T-helper 9 cell (primary cell): ENCODE results near the gene CDH26.

Source experiments
- DNase-seq: peaks from one replicate; pipeline ENCODE4 v3.0.0-alpha.2; 2020

CDH26 gene

DNA sequence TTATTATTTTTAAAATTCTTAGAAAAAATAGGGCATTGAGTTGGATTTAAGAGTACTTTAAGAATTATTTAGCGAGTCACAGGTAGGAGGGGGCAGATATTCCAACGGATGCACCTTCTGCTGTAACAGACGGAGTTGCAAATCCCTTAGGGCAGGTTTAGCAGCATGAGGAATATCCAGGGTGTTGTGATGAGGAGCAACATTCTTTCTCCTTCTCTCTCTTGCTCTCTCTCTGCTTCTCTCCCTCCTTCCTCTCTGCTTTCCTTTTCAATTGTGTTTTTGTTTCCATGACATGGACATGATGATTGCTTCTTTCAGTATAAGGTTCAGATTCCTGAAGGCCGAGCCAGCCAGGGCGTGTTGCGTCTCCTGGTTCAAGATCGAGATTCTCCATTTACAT lies 28.9 kb downstream of the CDH26 start:
- DNase-seq: no peak

- no peak for DNase-seq
Observed at GRCh38 chr20:59988141-59988540, 29.9 kb downstream of the CDH26 start.

DNA sequence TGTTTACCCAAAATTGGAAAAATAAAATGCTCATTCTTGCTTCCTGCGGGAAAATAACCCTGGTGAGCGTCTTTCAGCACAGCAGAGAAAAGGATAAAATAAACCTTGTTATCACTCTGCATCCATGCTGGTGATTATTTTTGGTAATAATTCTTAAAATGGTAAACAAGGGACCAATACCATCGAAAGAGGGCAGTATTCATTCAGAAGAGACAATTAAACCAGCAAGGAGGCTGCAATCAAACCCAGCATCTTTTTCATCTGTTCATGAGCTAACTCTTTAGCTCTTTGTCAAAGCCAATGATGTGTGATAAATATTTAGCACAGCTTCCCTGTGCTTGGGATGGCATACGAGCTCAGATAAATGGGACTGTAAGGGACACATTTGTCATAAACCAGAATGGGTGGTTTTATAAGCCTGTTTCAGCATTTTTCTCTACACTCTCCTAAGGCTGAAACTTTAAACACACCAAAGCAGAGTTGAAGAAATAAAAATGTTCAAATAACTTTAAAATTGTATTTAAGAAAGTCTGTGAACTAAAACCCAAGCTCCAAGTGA lies 34.4 kb downstream of the CDH26 start:
- no peak for DNase-seq

DNA sequence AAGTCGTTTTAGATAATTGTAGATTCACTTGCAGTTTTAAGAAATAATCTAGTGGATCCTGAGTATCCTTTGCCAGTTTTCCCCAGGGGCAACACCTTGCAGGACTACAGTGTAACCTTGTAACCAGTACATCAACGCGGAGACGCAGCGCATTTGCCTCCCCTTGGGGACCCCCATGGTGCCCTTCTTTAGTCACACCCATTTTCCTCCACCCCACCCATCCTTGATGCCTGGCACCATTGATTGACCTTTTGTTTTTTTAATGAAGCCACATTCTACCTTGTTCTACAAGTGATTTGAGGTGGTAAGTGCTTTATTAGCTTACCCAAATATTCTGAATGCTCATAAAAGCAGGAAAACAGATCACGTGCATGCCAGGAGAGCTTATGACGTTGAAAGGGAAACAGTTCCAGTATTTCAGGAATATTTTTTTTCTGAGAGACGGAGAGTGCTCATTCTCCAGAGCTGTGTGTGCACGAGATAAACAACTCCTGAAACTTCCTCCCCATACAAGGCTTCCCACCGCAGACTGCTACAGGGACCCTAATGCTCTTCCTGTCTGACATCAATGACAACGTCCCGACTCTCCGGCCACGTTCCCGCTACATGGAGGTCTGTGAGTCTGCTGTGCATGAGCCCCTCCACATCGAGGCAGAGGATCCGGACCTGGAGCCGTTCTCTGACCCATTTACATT lies 35.7 kb downstream of the CDH26 start:
- no peak for DNase-seq

DNA sequence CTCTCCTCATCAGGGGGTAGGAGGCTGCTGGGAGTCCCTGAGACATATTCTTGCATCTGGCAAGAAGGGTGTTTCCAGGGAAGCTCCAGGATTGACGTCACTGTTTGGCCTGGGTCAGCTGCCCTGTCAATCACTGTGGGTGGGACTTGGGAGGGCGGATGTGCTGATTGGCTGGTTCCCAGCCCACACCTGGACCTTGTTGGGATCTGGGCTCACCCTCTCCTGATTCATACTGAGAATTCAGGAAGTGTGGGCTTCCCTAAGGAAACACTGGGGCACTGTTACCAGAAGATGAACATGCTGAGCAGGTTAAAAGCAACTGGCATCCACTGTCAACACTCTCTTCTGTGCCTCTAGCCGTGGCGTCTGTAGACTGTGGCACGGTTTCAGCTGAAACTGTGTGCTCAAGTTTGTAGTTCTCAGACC lies 36.5 kb downstream of the CDH26 start:
- DNase-seq: no peak

- no peak for DNase-seq
Observed at GRCh38 chr20:59996108-59996507, 37.9 kb downstream of the CDH26 start.

DNA sequence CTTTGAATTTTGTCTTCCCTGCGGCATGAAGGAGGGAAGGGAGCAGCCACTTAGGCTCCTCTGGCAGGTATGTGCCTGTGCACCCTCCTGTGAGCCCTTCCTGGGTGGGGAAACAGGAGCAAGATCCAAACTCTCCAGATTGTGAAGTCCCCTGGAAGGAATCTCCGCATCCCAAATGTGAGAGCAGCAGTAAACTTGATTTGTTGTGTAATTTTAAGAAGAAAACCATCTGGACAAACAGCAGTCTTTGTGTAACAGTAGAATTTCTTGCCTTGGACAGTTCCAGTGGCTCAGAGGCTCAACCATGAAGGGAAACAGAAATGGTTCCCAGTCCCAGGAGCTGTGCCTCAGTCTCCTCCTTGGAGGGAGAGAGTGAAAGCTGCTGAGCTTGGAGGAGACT lies 39.7 kb downstream of the CDH26 start:
- DNase-seq: no peak

DNA sequence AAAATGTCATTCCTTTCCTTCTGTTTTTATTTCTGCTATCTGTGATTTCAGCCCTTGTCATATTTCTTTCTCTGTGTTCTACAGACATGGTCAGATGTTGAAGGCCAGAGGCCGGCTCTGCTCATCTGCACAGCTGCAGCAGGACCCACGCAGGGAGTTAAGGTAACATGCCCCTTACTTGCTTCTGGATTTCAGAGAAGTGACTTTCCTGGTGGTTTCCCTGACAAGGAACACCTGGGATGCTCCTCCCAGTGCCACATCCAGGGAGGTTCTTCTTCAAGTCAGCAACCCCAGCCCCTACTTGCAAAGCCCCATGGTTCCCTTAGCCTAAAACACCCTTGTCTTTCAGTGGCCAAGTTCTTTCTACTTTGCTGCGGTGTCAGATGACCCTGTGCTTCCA lies 41.3 kb downstream of the CDH26 start:
- no peak for DNase-seq

DNA sequence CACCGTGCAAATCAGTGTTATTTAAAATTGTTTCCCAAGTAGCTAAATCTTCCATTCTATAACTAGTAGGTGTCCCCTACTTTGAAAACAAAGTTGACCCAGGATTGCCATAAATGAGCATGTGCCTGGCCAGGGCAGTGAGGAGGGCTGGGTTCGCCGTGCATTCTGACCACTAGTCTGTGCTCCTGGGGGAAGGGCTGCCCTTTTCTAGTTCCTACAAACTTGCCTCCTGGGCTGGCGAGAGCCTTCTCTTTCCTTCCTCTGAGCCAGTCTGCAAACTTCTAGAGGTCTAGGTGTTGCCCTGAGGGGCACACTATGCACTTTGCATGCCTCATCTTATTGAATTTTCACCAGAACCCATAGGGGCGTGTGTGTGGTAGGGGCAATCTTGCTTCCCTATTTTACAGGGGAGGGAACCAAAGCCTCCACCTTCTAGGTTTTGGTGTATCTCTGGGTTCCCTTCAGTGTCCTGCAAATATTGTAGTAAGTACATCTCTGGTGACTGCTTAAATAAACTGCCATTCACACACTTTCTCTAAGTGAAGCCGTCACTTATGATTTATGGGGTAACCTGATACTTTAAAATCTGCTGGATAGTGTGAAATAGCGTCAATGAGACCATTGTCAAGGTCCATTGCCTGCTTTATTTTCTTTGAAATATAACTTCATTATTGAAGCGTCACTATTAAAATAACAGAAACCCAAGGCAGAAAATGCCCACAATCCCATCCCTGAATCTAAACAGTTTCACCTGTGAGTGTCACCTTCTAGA lies 42.2 kb downstream of the CDH26 start:
- no peak for DNase-seq

GRCh38 chr20:60001108-60001507 lies 42.9 kb downstream of the CDH26 start:
- no peak for DNase-seq

- no peak for DNase-seq
Observed at GRCh38 chr20:60003776-60004175, 45.6 kb downstream of the CDH26 start.

- DNase-seq: no peak
Observed at GRCh38 chr20:60006261-60006660, 48.0 kb downstream of the CDH26 start.

DNA sequence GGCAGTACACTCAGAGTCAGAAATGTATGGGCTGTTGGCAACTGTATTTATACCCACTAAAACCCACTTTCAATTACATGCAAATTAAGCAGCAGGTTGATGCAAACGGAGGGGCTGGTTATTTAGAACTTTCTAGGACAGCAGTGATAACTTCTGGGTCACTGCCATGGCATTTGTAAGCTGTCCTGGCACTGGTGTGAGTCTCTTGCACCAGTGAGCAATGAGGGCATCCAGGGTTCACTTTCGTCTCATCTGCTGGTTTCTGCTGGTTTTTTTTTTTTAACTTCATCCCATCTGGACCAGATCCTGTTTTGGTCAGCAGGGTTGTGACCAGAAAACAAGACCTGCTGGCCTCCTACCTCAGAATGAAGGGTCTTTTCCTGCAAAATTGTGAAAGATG lies 49.2 kb downstream of the CDH26 start:
- no peak for DNase-seq

GRCh38 chr20:60008130-60008808 lies 50.0 kb downstream of the CDH26 start:
- DNase-seq: no peak

GRCh38 chr20:60009318-60009717 lies 51.1 kb downstream of the CDH26 start:
- DNase-seq: no peak

DNA sequence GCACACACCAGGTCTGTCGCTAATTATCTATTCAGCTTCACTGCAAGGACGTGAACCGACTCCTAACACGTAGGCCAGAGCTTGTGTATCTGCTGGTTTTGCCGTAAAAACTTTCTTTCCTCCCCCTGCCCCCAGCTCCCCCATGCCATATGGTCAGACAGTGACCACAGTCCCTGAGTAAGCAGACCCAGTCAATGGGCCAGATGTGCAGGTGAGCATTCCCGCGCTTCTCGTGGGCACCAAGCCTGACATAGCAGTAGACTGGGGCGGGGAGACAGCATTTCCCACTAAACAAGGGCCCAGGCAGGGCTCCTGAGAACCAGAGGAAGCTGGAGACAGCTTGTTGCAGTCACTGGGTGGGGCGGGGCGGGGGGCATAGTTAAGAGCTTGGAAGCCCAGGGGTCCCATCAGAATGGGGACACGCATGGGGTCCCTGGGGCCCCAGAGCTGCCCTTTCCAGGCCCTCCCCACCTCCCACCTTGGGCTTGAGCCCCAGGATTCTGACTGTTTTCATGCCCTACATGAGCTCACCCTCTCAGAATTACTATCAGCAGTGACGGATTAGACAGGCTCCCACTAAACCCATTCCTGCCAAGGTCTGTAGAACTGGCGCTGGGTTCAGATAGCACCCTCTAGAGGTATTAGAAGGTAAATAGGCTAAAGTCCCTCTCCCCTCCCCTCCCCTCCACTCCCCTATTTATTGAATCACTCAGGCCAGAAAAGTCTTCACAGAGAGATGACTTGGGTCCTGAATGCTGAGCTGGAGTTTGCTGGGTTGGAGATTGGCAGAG lies 51.8 kb downstream of the CDH26 start:
- no peak for DNase-seq

- no peak for DNase-seq
Observed at GRCh38 chr20:60010689-60011458, 52.7 kb downstream of the CDH26 start.

DNA sequence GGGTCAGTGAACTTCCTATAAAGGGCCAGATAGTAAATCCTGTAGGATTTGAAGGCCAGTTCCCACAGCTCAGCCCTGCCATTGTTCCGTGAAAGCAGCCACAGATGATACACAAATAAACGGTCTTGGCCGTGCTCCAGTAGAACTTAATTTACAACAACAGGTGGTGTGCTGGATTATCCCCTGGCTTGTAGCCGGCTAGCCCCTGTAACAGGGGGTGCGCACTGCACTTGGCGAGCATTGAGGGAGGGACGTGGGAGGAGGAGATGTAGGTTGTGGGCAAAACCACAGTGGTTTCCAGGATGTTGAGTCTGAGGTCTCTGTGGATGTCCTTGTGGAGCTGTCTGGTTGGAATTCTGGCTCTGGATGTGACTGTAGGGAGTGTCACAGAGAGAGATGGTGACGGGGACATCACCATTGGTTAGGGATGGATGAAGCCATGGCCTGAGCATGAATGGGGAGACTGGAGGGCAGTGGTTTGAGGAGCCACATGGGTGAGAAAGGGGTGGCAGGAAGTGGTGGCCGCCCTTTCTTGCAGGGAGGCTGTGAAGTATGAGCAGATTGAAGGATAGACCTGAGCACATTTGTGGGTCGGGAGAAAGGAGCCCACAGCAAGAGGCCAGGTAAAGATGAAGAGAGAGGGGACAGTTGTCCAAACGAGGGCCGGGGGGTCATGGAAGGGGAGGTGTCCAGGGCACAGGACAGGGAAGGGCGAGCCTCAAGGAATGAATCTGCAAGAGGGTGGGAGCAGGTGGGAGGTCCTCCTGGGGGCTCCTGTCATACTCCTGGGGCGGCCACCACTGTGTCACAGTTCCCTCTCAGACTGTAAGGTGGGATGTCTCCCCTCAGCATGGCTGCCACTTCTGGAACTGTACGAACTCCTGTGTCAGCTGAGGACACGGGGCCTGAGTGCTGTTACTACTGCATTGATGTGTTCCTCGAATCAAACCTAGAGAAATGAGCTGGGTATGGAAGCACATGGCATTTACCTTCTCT lies 53.6 kb downstream of the CDH26 start:
- DNase-seq: no peak

DNA sequence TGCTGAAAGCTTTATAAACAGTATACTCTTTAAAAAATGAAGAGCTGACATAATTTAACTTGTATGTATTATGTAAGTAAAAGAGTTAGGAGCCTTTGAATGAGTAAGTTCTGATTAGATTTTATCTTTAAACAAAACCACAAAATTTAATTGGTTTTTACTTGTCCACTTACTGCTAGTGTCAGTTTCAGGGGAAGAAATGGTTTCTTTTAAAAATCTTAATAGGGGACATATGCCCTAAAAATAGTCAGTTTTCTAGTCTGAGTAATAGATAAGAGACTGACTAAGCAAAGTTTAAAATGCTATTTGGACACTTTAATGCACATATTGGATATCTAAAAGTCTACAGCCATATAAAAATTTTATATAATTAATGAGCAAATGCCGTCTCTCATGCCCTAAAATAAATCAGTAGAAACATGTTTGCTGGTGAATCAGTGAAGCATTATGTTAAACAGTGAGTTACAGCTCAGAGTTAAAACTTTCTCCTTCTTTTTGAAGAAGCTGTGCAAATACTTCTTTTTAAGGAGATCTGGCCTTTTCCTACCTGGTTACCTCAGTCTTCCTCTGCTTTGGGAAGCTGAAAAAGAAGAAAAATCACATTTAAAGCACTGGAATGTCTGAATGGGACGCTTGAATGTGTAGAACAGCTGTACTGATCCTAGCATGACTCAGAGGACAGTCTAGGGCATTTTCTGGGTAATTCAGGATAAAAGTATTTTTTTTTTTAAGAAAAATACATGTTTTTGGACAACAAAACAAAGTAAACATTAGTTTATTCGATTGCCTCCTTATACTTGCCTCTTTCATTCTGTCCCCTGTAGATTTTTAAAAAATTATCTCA lies 55.3 kb downstream of the CDH26 start:
- DNase-seq: no peak

- no peak for DNase-seq
Observed at GRCh38 chr20:60016406-60016805, 58.2 kb downstream of the CDH26 start.
